Inferior parietal cortex (tissue), 1 donor: ENCODE data around the gene FAM53B.

Source experiments
- DNase-seq: peaks from one replicate; pipeline ENCODE4 v3.0.0-alpha.2; 2016; ENCODE audit errors: extremely low spot score

The FAM53B gene

GRCh38 chr10:124629842-124630241 lies 114.3 kb downstream of the FAM53B start:
- no peak for DNase-seq

- peak; percentile 68 for DNase-seq
Measured at GRCh38 chr10:124629415-124629814, 114.8 kb downstream of the FAM53B start.

- no peak for DNase-seq
Measured at GRCh38 chr10:124628676-124629021, 115.5 kb downstream of the FAM53B start.

GRCh38 chr10:124627866-124628675 lies 116.1 kb downstream of the FAM53B start:
- DNase-seq: no peak

GRCh38 chr10:124626759-124627380 lies 117.3 kb downstream of the FAM53B start:
- no peak for DNase-seq

- DNase-seq: no peak
Measured at GRCh38 chr10:124625831-124626238, 118.3 kb downstream of the FAM53B start.

- DNase-seq: no peak
Measured at GRCh38 chr10:124624895-124625294, 119.3 kb downstream of the FAM53B start.

- DNase-seq: no peak
Measured at GRCh38 chr10:124624466-124624865, 119.7 kb downstream of the FAM53B start.

- no peak for DNase-seq
Measured at GRCh38 chr10:124624006-124624405, 120.2 kb downstream of the FAM53B start.

GRCh38 chr10:124622866-124623536 lies 121.2 kb downstream of the FAM53B start:
- DNase-seq: no peak

GRCh38 chr10:124622158-124622557 lies 122.0 kb downstream of the FAM53B start:
- no peak for DNase-seq

- DNase-seq: peak; percentile 69
Measured at GRCh38 chr10:124621637-124622036, 122.5 kb downstream of the FAM53B start.

- no peak for DNase-seq
Measured at GRCh38 chr10:124619802-124620490, 124.2 kb downstream of the FAM53B start.

- no peak for DNase-seq
Measured at GRCh38 chr10:124619195-124619594, 125.0 kb downstream of the FAM53B start.

GRCh38 chr10:124618470-124619073 lies 125.6 kb downstream of the FAM53B start:
- no peak for DNase-seq

- DNase-seq: no peak
Measured at GRCh38 chr10:124616836-124617130, 127.4 kb downstream of the FAM53B start.

- DNase-seq: no peak
Measured at GRCh38 chr10:124616040-124616835, 127.9 kb downstream of the FAM53B start.

GRCh38 chr10:124615259-124615658 lies 128.9 kb downstream of the FAM53B start:
- no peak for DNase-seq

GRCh38 chr10:124614003-124614659 lies 130.0 kb downstream of the FAM53B start:
- DNase-seq: no peak

GRCh38 chr10:124612611-124613498 lies 131.3 kb downstream of the FAM53B start:
- no peak for DNase-seq
